ENCODE measurements around the gene NDUFAF2.
"Not testable (repeated sequence)": the region's sequence is repeated elsewhere in the genome, so short reads cannot be mapped to it uniquely, and the experiment has no call there.

NDUFAF2 gene

DNA sequence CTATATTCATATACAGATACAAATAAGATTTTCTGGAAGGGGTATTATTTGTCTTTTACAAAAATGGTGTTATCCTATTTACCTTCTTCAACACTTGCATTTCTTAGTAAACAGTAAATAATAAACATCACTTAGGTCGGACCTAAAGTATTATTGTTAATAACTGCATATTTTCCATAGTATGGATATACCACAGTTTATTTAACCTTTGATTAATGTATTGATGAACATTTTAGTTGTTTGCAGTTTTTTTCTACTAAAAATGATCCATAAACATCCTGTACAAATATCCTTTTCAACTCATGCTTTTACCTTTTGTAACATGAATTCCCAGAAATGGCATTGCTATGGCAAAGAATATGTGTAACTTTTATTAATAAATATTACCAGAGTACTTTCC, 83.4 kb downstream of the NDUFAF2 start:
- TF ChIP-seq, protein P1, sequence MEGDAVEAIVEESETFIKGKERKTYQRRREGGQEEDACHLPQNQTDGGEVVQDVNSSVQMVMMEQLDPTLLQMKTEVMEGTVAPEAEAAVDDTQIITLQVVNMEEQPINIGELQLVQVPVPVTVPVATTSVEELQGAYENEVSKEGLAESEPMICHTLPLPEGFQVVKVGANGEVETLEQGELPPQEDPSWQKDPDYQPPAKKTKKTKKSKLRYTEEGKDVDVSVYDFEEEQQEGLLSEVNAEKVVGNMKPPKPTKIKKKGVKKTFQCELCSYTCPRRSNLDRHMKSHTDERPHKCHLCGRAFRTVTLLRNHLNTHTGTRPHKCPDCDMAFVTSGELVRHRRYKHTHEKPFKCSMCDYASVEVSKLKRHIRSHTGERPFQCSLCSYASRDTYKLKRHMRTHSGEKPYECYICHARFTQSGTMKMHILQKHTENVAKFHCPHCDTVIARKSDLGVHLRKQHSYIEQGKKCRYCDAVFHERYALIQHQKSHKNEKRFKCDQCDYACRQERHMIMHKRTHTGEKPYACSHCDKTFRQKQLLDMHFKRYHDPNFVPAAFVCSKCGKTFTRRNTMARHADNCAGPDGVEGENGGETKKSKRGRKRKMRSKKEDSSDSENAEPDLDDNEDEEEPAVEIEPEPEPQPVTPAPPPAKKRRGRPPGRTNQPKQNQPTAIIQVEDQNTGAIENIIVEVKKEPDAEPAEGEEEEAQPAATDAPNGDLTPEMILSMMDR (conservative IDR thresholded peaks at IDR 0.05; ENCODE audit: control insufficient read depth, insufficient read depth, low read depth, low read length) = no peak
- DNase-seq (ENCODE audit: low read depth) = no peak
- no peak overlapping the region for H3K4me3 ChIP-seq (ENCODE audit: control insufficient read depth, low read depth, low read length)

DNA sequence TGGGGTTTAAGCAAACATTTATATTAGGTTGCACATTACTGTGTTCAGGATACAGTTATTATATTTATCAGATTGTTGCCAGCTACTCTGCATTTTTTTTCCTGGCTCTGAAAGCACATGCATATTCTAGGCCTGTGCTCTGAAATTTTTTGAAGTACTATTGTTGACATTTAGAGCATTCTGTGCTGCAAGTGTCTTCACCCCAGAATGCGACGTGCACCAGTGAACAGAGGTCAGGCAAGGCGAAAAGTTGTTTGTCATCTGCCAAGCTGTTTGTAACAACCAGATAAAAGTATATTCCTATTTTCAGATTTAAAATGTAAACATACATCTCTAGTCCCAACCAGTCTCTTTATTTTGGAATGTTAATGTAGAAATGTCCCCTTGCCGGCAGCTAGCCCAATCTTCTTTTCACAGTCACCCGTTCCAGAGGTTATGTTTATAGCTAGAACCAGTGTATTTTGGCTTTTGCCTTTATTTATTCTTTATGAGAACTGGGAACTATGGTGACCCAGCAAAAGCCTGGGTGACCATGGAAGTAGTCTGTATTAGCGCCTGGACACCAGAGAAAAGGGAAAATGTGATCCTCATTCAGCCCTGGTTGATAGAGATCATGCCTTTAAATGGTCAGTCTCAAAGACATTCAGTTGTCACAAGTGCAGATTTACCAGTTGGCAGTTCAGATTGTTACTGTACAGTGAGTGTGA, 84.6 kb downstream of the NDUFAF2 start:
- no peak overlapping the region for H3K4me3 ChIP-seq (ENCODE audit: control insufficient read depth, low read depth, low read length)
- TF ChIP-seq, protein P1 (conservative IDR thresholded peaks at IDR 0.05; ENCODE audit: control insufficient read depth, insufficient read depth, low read depth, low read length) = no peak
- DNase-seq (ENCODE audit: low read depth) = no peak

DNA sequence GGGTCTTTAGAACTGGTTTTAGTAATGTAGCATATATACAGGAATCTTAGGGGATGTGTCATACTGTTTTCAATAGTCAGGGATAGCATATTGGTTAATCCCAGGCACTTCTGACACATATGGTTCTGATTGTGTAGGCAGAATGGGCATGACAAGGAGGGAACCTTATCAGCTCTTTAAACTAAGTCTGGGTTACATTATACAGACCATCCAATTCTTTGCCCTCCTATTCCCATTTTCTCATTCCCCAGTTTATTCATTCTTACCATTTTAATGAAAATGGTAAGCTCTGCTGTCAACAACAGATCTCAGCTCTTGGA, 85.1 kb downstream of the NDUFAF2 start:
- TF ChIP-seq, protein P1 (conservative IDR thresholded peaks at IDR 0.05; ENCODE audit: control insufficient read depth, insufficient read depth, low read depth, low read length) = no peak
- DNase-seq (ENCODE audit: low read depth) = peak; percentile 76
- no peak overlapping the region for H3K4me3 ChIP-seq (ENCODE audit: control insufficient read depth, low read depth, low read length)

DNA sequence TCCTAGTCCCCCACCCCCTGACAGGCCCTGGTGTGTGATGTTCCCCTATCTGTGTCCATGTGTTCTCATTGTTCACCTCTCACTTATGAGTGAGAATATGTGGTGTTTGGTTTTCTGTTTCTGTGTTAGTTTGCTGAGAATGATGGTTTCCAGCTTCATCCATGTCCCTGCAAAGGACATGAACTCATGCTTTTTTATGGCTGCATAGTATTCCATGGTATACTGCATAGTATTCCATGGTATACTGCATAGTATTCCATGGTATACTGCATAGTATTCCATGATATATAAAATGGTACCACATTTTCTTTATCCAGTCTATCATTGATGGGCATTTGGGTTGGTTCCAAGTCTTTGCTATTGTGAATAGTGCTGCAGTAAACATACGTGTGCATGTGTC, 86.3 kb downstream of the NDUFAF2 start:
- DNase-seq (ENCODE audit: low read depth); H3K4me3 ChIP-seq (ENCODE audit: control insufficient read depth, low read depth, low read length): not testable (repeated sequence)

DNA sequence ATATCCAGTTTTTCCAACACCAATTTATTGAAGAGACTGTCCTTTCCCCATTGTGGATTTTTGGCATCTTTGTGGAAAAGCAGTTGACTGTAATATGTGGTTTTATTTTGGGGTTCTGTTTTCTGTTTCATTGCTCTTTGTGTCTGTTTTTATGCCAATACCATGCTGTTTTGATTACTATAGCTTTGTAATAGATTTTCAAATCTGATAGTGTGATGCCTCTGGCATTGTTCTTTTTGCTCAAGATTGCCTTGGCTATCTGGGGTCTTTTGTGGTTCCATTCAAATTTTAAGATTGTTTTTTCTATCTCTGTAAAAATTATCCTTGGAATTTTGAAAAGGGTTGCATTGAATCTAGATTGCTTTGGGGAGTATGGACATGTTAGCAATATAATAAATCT, 99.5 kb downstream of the NDUFAF2 start:
- no peak for DNase-seq (ENCODE audit: low read depth)
- H3K4me3 ChIP-seq (ENCODE audit: control insufficient read depth, low read depth, low read length) = no peak overlapping the region
- TF ChIP-seq, protein P1 (conservative IDR thresholded peaks at IDR 0.05; ENCODE audit: control insufficient read depth, insufficient read depth, low read depth, low read length) = no peak

DNA sequence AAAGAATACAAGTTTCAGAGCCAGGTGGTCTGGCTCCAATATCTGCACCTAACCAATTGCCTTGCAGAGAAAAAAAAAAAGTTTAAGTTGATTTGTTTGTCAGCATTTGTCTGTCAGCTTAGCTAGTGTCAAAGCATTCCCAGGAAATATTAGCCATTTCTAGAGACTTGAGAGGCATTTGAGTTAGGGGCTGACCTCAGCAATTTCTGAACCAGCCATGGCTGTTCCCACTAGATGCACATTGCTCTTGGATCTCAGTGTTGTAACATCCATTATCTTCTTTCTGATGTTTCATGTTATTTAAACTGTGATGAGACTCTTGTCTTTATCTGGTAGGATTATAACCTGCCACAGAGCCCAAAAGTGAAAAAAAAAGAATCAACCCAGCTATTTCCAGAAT, 102.3 kb downstream of the NDUFAF2 start:
- TF ChIP-seq, protein P1 (conservative IDR thresholded peaks at IDR 0.05; ENCODE audit: control insufficient read depth, insufficient read depth, low read depth, low read length) = no peak
- DNase-seq (ENCODE audit: low read depth) = no peak
- H3K4me3 ChIP-seq (ENCODE audit: control insufficient read depth, low read depth, low read length) = no peak overlapping the region

DNA sequence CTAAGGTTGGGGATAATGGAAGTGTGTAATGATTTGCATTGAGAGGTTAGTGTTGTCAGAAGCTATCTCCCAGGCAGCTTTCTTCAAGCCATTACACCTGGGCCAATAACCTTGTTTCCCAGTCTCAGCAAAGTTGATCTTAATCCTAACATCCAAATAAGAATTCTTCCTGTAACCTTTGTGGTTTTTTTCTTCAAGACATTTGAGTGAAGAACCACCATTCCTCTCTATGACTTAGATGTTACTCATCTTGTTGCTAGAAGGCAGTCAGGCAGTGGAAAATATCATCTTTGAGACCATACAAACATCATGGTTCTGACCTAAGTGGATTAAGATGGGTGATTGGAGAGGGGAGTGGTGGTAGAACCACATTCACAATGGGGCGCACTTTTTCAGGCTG, 103.5 kb downstream of the NDUFAF2 start:
- H3K4me3 ChIP-seq (ENCODE audit: control insufficient read depth, low read depth, low read length) = no peak overlapping the region
- TF ChIP-seq, protein P1 (conservative IDR thresholded peaks at IDR 0.05; ENCODE audit: control insufficient read depth, insufficient read depth, low read depth, low read length) = no peak
- DNase-seq (ENCODE audit: low read depth) = peak; percentile 87
